Fibroblast of villous mesenchyme (primary cell): Measurements from ENCODE around the gene PRSS8. TPM values are rescaled to one million over a fixed set of nuclear protein-coding genes. Genes with fewer than 3 reads are reported as not detected.
"Not testable (repeated sequence)": the region's sequence is repeated elsewhere in the genome, so short reads cannot be mapped to it uniquely, and the experiment has no call there.

ENCODE experiments used
- DNase-seq: peaks from one replicate; pipeline ENCODE4 v3.0.0-alpha.2; 2010; ENCODE audit warnings: low read depth
- H3K4me3 ChIP-seq: 2 replicates; pipeline ENCODE4 v1.5.1; 2011; ENCODE audit warnings: low read depth, mild to moderate bottlenecking, low read length
- total RNA-seq: library from RNA; depleted of rRNA; stranded (reverse); fragments of >200 nt; gene quantifications from 2 replicates; pipeline ENCODE4 v1.2.3, GENCODE V29; 2012
- TF ChIP-seq, protein P1 (sequence below): IDR thresholded peaks from 2 replicates; pipeline ENCODE4 v1.5.1; 2012; ENCODE audit warnings: low read depth, mild to moderate bottlenecking, low read length; ENCODE audit not compliant: insufficient read depth

The PRSS8 gene
- total RNA-seq, 1 donor, result not detected

- no peak for DNase-seq
- H3K4me3 ChIP-seq, result no peak within 1 kb of the TSS
- TF ChIP-seq, protein P1, sequence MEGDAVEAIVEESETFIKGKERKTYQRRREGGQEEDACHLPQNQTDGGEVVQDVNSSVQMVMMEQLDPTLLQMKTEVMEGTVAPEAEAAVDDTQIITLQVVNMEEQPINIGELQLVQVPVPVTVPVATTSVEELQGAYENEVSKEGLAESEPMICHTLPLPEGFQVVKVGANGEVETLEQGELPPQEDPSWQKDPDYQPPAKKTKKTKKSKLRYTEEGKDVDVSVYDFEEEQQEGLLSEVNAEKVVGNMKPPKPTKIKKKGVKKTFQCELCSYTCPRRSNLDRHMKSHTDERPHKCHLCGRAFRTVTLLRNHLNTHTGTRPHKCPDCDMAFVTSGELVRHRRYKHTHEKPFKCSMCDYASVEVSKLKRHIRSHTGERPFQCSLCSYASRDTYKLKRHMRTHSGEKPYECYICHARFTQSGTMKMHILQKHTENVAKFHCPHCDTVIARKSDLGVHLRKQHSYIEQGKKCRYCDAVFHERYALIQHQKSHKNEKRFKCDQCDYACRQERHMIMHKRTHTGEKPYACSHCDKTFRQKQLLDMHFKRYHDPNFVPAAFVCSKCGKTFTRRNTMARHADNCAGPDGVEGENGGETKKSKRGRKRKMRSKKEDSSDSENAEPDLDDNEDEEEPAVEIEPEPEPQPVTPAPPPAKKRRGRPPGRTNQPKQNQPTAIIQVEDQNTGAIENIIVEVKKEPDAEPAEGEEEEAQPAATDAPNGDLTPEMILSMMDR, result no peak
Measured at GRCh38 chr16:31149894-31150890, 14.7 kb upstream of the PRSS8 start, which contains the start of gene PRSS36. PRSS36 (minus strand) TSS chr16:31150066; CDS start chr16:31150035, 31 bp downstream.

- H3K4me3 ChIP-seq, result no peak overlapping the region
- TF ChIP-seq, protein P1, result no peak
- DNase-seq, result no peak
Measured at GRCh38 chr16:31149332-31149731, 13.8 kb upstream of the PRSS8 start.

- no peak overlapping the region for H3K4me3 ChIP-seq
- no peak for DNase-seq
- TF ChIP-seq, protein P1, result no peak
Measured at GRCh38 chr16:31148896-31149295, 13.4 kb upstream of the PRSS8 start.

GRCh38 chr16:31148281-31148728 lies 12.8 kb upstream of the PRSS8 start:
- DNase-seq, result no peak
- TF ChIP-seq, protein P1, result no peak
- H3K4me3 ChIP-seq, result no peak overlapping the region

- TF ChIP-seq, protein P1, result no peak
- DNase-seq, result no peak
- H3K4me3 ChIP-seq, result no peak overlapping the region
Measured at GRCh38 chr16:31147574-31147973, 12.0 kb upstream of the PRSS8 start.

GRCh38 chr16:31145398-31145990 lies 10.0 kb upstream of the PRSS8 start:
- DNase-seq, result no peak
- no peak overlapping the region for H3K4me3 ChIP-seq
- TF ChIP-seq, protein P1, result no peak

- DNase-seq, H3K4me3 ChIP-seq: not testable (repeated sequence)
Measured at GRCh38 chr16:31144418-31144817, 8.9 kb upstream of the PRSS8 start.
